Type B pancreatic cell (in vitro differentiated cells): ENCODE data around the gene ZNF785. TPM values are rescaled to one million over a fixed set of nuclear protein-coding genes. Genes with fewer than 3 reads are reported as not detected.

Experiments
- DNase-seq: peaks from one replicate; pipeline ENCODE4 v3.0.0; 2021; ENCODE audit warnings: mixed read lengths; ENCODE audit not compliant: unreplicated experiment; ENCODE audit errors: extremely low spot score
- H3K27ac Mint-ChIP-seq: 2 replicates; pipeline ENCODE4 v1.8.0; 2021; ENCODE audit warnings: mild to moderate bottlenecking, mixed read lengths
- H3K27me3 Mint-ChIP-seq: 2 replicates; pipeline ENCODE4 v1.8.0; 2021; ENCODE audit warnings: mixed read lengths
- H3K36me3 Mint-ChIP-seq: 2 replicates; pipeline ENCODE4 v1.8.0; 2021; ENCODE audit warnings: mixed read lengths
- H3K4me1 Mint-ChIP-seq: one replicate; pipeline ENCODE4 v1.8.0; 2021; ENCODE audit warnings: mixed read lengths; ENCODE audit not compliant: unreplicated experiment
- H3K4me3 Mint-ChIP-seq: 2 replicates; pipeline ENCODE4 v1.8.0; 2021; ENCODE audit warnings: mild to moderate bottlenecking, mixed read lengths
- H3K9me3 Mint-ChIP-seq: 2 replicates; pipeline ENCODE4 v1.8.0; 2021; ENCODE audit warnings: mixed read lengths
- CTCF ChIP-seq: fragments of 200-600 bp; sonication (generic); conservative IDR thresholded peaks from 2 replicates; pipeline ENCODE4 v1.5.0; 2021; ENCODE audit warnings: antibody characterized with exemption, mild to moderate bottlenecking
- total RNA-seq: library from RNA; stranded (reverse); gene quantifications from 2 replicates; pipeline ENCODE4 v1.2.1, GENCODE V29; 2021; ENCODE audit warnings: low replicate concordance

The ZNF785 gene
- total RNA-seq, 1 donor from 2014 or later = 29.1 TPM

GRCh38 chr16:30565984-30566383, 19.5 kb downstream of the ZNF785 start:
- Mint-ChIP-seq H3K36me3 (no peaks in the 10 kb centered on the region), H3K27me3 (no peaks in the 10 kb centered on the region), H3K9me3 (no peaks in the 10 kb centered on the region), H3K4me3 (no peak overlapping the region), H3K4me1 (peaks cover 22% of the 10 kb centered on the region), H3K27ac (peak overlapping the region; percentile 49)
- no peak for TF ChIP-seq CTCF
- no peak for DNase-seq

GRCh38 chr16:30565526-30565925, 20.0 kb downstream of the ZNF785 start:
- Mint-ChIP-seq H3K36me3 (no peaks in the 10 kb centered on the region), H3K4me1 (peaks cover 22% of the 10 kb centered on the region)

GRCh38 chr16:30562021-30562420, 23.5 kb downstream of the ZNF785 start:
- Mint-ChIP-seq H3K4me3 (no peak overlapping the region), H3K27ac (no peak overlapping the region), H3K4me1 (peaks cover 18% of the 10 kb centered on the region), H3K27me3 (no peaks in the 10 kb centered on the region), H3K9me3 (peaks cover 4% of the 10 kb centered on the region), H3K36me3 (no peaks in the 10 kb centered on the region)
- no peak for TF ChIP-seq CTCF
- no peak for DNase-seq

More at GRCh38 chr16:30565526-30565925, 20.0 kb downstream of the ZNF785 start:
- no peak for TF ChIP-seq CTCF
- Mint-ChIP-seq H3K9me3 (no peaks in the 10 kb centered on the region), H3K27me3 (no peaks in the 10 kb centered on the region), H3K4me3 (no peak overlapping the region), H3K27ac (no peak overlapping the region)
- no peak for DNase-seq

GRCh38 chr16:30561089-30561816, 24.2 kb downstream of the ZNF785 start:
- peaks cover 14% of the 10 kb centered on the region for H3K4me1 Mint-ChIP-seq

GRCh38 chr16:30559690-30560089, 25.8 kb downstream of the ZNF785 start:
- DNase-seq = no peak
- peaks cover 4% of the 10 kb centered on the region for H3K9me3 Mint-ChIP-seq
- H3K4me3 Mint-ChIP-seq = peak overlapping the region; percentile 67
- peaks cover 11% of the 10 kb centered on the region for H3K4me1 Mint-ChIP-seq
- H3K27me3 Mint-ChIP-seq = no peaks in the 10 kb centered on the region
- no peak for TF ChIP-seq CTCF
- no peaks in the 10 kb centered on the region for H3K36me3 Mint-ChIP-seq
- H3K27ac Mint-ChIP-seq = peak overlapping the region; percentile 86

More at GRCh38 chr16:30561089-30561816, 24.2 kb downstream of the ZNF785 start:
- Mint-ChIP-seq H3K9me3 (peaks cover 4% of the 10 kb centered on the region), H3K27me3 (no peaks in the 10 kb centered on the region), H3K27ac (no peak overlapping the region), H3K4me3 (peak overlapping the region; percentile 62), H3K36me3 (no peaks in the 10 kb centered on the region)
- TF ChIP-seq CTCF = no peak
- no peak for DNase-seq
